ENCODE data around the gene RFX3.
A peak's percentile ranks its signal among the peaks of the same experiment; 100 is the strongest.

RFX3 gene

GRCh38 chr9:3343671-3344070 is 182.1 kb downstream of the RFX3 start:
- no peak for TF ChIP-seq CTCF (IDR thresholded peaks at IDR 0.05)

DNA sequence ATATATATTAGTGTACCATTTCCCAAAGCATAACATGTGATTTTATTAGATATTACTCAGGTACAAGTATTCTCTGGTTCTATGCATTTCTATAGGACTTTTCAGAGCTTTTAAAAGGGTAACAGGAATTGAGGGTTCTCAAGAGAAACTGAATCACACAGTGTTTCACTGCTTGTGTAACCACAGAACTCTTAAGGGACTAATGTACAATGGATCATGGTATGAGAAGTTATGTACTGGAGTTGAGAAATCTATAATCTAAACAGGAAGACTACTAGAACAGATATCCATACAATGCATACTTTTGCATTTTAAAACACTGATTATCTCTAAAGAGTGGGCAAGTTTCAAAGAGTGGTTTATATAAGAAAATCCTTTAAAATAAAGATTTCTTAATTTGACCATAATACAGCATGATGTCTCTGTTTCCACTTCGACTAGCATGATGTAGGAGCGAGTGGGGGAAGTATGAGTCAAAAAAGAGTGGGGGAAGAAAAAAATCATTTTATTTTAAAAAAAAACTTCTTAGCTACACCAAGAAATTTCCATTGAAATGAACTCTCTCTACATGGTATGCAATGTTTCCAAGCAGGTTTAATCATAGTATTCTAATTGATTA is 183.5 kb downstream of the RFX3 start:
- TF ChIP-seq CTCF (IDR thresholded peaks at IDR 0.05): no peak

DNA sequence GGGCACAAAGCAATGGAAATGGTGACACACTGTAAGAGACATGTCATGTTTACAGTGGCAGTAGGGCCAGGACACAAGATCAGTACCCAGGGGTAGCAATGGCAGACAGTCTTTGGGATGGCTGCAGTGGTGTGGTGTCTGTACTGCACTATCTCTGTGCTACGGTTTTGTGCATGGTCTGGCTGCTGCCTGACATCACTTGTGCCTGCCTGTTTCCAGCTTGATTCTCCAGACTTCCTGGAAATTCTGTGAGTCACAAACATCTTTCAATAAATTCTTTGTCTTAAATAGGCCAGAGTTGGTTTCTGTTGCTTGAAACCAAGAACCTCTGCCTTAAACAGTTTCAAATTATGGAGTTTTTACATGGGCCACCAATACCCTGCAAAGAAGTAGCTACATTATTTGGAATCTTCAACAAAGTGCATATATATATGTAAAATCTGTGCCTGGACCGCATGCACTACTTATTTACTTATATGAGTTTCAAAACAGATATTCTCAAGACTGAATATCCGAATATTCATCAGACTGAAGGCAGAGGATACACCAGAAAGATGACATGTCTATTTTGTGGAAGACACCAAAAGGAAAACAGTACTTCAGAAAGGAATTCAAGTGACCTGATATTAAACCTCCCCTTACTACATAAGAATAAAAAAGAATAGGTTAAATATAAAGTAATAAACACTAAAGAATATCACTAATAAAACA is 188.1 kb downstream of the RFX3 start:
- TF ChIP-seq CTCF (IDR thresholded peaks at IDR 0.05): no peak

GRCh38 chr9:3336951-3337350 is 188.8 kb downstream of the RFX3 start:
- TF ChIP-seq CTCF (IDR thresholded peaks at IDR 0.05): no peak

DNA sequence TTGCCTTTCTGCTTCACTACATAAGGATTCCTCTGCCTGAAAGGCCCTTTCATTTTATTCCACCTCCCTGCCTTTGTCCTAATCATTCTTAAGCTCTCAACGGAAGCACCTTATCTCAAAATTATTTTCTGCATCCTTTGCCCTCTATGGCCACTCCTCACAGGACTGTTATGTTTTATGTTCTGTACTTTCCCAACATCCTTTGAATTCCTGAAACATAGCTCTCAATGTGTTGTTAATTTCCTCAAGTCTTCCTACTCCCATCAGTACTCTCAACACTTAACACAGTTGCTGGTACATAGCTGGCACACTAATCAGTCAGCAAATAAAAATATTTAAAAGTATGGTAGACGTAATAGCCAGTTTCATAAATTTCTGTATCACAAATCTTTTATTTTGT is 193.0 kb downstream of the RFX3 start:
- no peak for TF ChIP-seq CTCF (IDR thresholded peaks at IDR 0.05)

DNA sequence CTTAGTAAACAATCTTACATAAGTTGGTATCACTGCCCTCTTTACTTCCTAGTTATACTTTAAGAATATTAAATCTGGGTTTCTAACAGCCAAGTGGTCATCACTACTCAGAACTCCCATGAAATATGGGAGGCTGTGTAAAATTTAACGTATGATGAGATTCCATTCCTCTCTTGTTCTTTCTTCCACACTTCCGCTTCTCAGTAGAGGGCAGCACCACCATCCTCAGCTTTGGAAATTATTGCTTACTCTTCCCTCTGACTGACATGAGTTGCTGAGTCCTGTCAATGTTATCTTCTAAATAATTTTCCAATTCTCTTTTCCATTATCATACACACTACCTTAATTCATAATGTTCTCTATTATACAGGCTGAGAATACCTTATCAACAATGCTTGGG is 194.0 kb downstream of the RFX3 start:
- peak; percentile 58; the same call in 1 of the 2 replicates for TF ChIP-seq CTCF (IDR thresholded peaks at IDR 0.05)

GRCh38 chr9:3330792-3331420 is 194.9 kb downstream of the RFX3 start:
- no peak for TF ChIP-seq CTCF (IDR thresholded peaks at IDR 0.05)
